GM12878 (cell line): ENCODE results near the gene FAM83G. TPM values are rescaled to one million over a fixed set of nuclear protein-coding genes. Genes with fewer than 3 reads are reported as not detected.

Source experiments
- ATAC-seq: fragments of 200-7000 bp; cut with Tn5 transposase; 3 replicates; pipeline ENCODE4 v1.9.1; 2020; ENCODE audit warnings: mild to moderate bottlenecking, moderate library complexity
- BruUV-seq: library from RNA; stranded (reverse); fragments of 400-500 nt; replicated peaks from 2 replicates; lab custom pipeline; 2021; lab: Mats Ljungman, UMichigan
- CTCF ChIA-PET: fragments of 300-600 bp; sonication (Branson Sonifier 250); formaldehyde crosslinking; extraction: SDS; loops from one replicate; lab custom pipeline; 2021; ENCODE audit warnings: inconsistent platforms; lab: Yijun Ruan, JAX
- POLR2A ChIA-PET: fragments of 350-600 bp; formaldehyde crosslinking; extraction: SDS; loops from one replicate; lab custom pipeline; 2021; ENCODE audit warnings: inconsistent platforms; lab: Charles Lee
- RAD21 ChIA-PET: fragments of 300-600 bp; sonication (Branson Sonifier 250); formaldehyde crosslinking; loops from one replicate; lab custom pipeline; 2023; ENCODE audit warnings: antibody characterized with exemption; ENCODE audit not compliant: unreplicated experiment; lab: Charles Lee
- SMC1A ChIA-PET: fragments of 300-600 bp; sonication (Branson Sonifier 250); formaldehyde crosslinking; loops from one replicate; lab custom pipeline; 2023; ENCODE audit not compliant: unreplicated experiment, uncharacterized antibody; lab: Charles Lee
- DNase-seq: peaks from one replicate; pipeline ENCODE4 v3.0.0-alpha.2; 2011; ENCODE audit warnings: low read depth, low spot score
- FAIRE-seq: peaks from 3 replicates; lab custom pipeline; 2011; peaks lifted over from hg19 to GRCh38; lab: Jason Lieb, UNC
- H2AFZ ChIP-seq: 2 replicates; pipeline ENCODE4 v1.6.0; 2011; ENCODE audit warnings: low read depth, low read length, control low read depth; ENCODE audit not compliant: control insufficient read depth
- H3K27ac ChIP-seq: 2 replicates; pipeline ENCODE4 v1.5.1; 2011; ENCODE audit warnings: control low read depth; ENCODE audit not compliant: control insufficient read depth, insufficient read depth
- H3K27me3 ChIP-seq, 2 experiments: replicated peaks in 1 of 2; 2 replicates each; pipeline versions ENCODE4 v1.6.0 to v1.6.1; 2011; ENCODE audit warnings: low read length in 1 of 2; ENCODE audit not compliant: control insufficient read depth in 2 of 2, insufficient read depth in 2 of 2
- H3K36me3 ChIP-seq, 2 experiments: 2 replicates each; pipeline ENCODE4 v1.5.1; 2011; ENCODE audit warnings: low read length in 1 of 2; ENCODE audit not compliant: control insufficient read depth in 2 of 2, insufficient read depth in 2 of 2
- H3K4me1 ChIP-seq: 2 replicates; pipeline ENCODE4 v1.6.1; 2011; ENCODE audit warnings: mild to moderate bottlenecking, low read length, moderate library complexity, mixed read lengths; ENCODE audit not compliant: control insufficient read depth, insufficient read depth
- H3K4me2 ChIP-seq: 2 replicates; pipeline ENCODE4 v1.6.0; 2011; ENCODE audit warnings: control low read depth; ENCODE audit not compliant: control insufficient read depth, insufficient read depth
- H3K4me3 ChIP-seq: fragments of 200-600 bp; sonication (generic); 2 replicates; pipeline ENCODE4 v1.5.1; 2016
- H3K79me2 ChIP-seq: 2 replicates; pipeline ENCODE4 v1.6.0; 2011; ENCODE audit warnings: low read length; ENCODE audit not compliant: control insufficient read depth, insufficient read depth
- H3K9ac ChIP-seq: 2 replicates; pipeline ENCODE4 v1.8.0; 2011; ENCODE audit warnings: low read length, control low read depth, mixed read lengths; ENCODE audit not compliant: control insufficient read depth, insufficient read depth
- H3K9me3 ChIP-seq: replicated peaks from 3 replicates; pipeline ENCODE4 v1.5.1; 2011; ENCODE audit warnings: mild to moderate bottlenecking, low read length; ENCODE audit not compliant: control insufficient read depth, insufficient read depth
- H4K20me1 ChIP-seq: 2 replicates; pipeline ENCODE4 v1.6.0; 2011; ENCODE audit not compliant: control insufficient read depth, insufficient read depth
- CEBPZ ChIP-seq: fragments of 150-350 bp; IDR thresholded peaks from 2 replicates; pipeline ENCODE4 v1.6.1; 2016; ENCODE audit warnings: low read depth, low read length
- FOXK2 ChIP-seq: fragments of 450-650 bp; IDR thresholded peaks from 2 replicates; pipeline ENCODE4 v1.6.1; 2017; ENCODE audit warnings: mild to moderate bottlenecking, moderate library complexity
- KDM1A ChIP-seq: fragments of 200-600 bp; sonication (generic); IDR thresholded peaks from 2 replicates; pipeline ENCODE4 v1.6.1; 2016; ENCODE audit warnings: borderline replicate concordance
- MXI1 ChIP-seq: fragments of 150-350 bp; IDR thresholded peaks from 2 replicates; pipeline ENCODE4 v1.6.1; 2011; ENCODE audit warnings: low read depth, mild to moderate bottlenecking, inconsistent platforms, low read length, improper control_type of control experiment
- POLR2A ChIP-seq: IDR thresholded peaks from 2 replicates; pipeline ENCODE4 v1.6.1; 2011; ENCODE audit warnings: low read depth, mild to moderate bottlenecking, low read length
- RFX5 ChIP-seq: IDR thresholded peaks from 2 replicates; pipeline ENCODE4 v1.6.1; 2011; ENCODE audit warnings: low read depth, low read length, improper control_type of control experiment
- WGBS: methylation state at CpG from one replicate; pipeline ENCODE4 v1.1.6; 2016; ENCODE audit warnings: low lambda C conversion rate; ENCODE audit not compliant: insufficient replicate concordance, insufficient coverage; ENCODE audit errors: missing lambda C conversion rate; 5-methylcytosine and 5-hydroxymethylcytosine counted together
- in situ Hi-C: fragments of 300-500 bp; cut with MboI; formaldehyde crosslinking; loops from 9 replicates; pipeline ENCODE4 v1.14.3; 2018; ENCODE audit warnings: mixed read lengths
- intact Hi-C: fragments of 100-400 bp; cut with micrococcal nuclease; formaldehyde crosslinking; loops from one replicate; pipeline ENCODE4 v1.14.2; 2022; ENCODE audit not compliant: unreplicated experiment
- polyA plus RNA-seq, 11 experiments: library from polyadenylated mRNA; depleted of rRNA in 4 of 11; unstranded in 6 of 11; stranded (reverse) in 5 of 11; fragments of >200 nt; fragmentation: Nextera tagmentation in 4 of 11; fragmentation: Illumina TruSeq in 1 of 11; extraction: Ambion mirVana in 4 of 11; extraction: Trizol in 1 of 11; gene quantifications; 1 replicate in 1 of 11; 2 replicates in 10 of 11; pipeline versions ENCODE4 v1.2.1 to v1.2.3, GENCODE V29; 2011 to 2016; ENCODE audit warnings: inconsistent platforms in 2 of 11, missing spikeins in 2 of 11, low read depth in 1 of 11
- total RNA-seq, 4 experiments: library from RNA; depleted of rRNA in 3 of 4; stranded (reverse); fragments of >200 nt in 3 of 4; fragmentation: Illumina TruSeq in 1 of 4; extraction: Trizol in 1 of 4; gene quantifications; 2 replicates each; pipeline versions ENCODE4 v1.2.1 to v1.2.3, GENCODE V29; 2013 to 2021

FAM83G gene
- total and polyA plus RNA-seq, 10 of the 15 experiments (the other 5 are each of a cell fraction or from before 2014, with no cell fraction given), result 0.03 to 16.7 (median 6.5) TPM

GRCh38 chr17:18991531-18992315 lies 12.8 kb downstream of the FAM83G start (continued):
- TF ChIP-seq CEBPZ, result no peak
- no peak for TF ChIP-seq KDM1A
- no peak for TF ChIP-seq RFX5
- TF ChIP-seq FOXK2, result no peak

- no TSS peak for BruUV-seq
- RAD21 ChIA-PET, result no interaction called here
- Histone ChIP-seq H3K9me3 (peaks cover 3% of the 10 kb centered on the region; the same call in 2 of the 3 replicates), H3K27me3 (no peaks in the 10 kb centered on the region), H3K9ac (no peak overlapping the region), H3K27ac (no peak overlapping the region), H3K79me2 (no peaks in the 10 kb centered on the region; the same call in 1 of the 2 replicates), H3K36me3 (peaks cover 0 to 11% of the 10 kb centered on the region in 2 experiments; a peak in 3 of 4 replicates), H3K4me3 (no peak overlapping the region), H3K4me1 (peaks cover 15% of the 10 kb centered on the region), H4K20me1 (no peaks in the 10 kb centered on the region), H2AFZ (no peak overlapping the region), H3K4me2 (no peak overlapping the region)
- ATAC-seq (no peak), FAIRE-seq (no peak), DNase-seq (no peak)
- POLR2A ChIA-PET, result no interaction called here
- intact Hi-C loops (no loop called here), in situ Hi-C loops (no loop called here)
- CTCF ChIA-PET, result interaction anchor here (1.0 kb wide), 1 partner anchor 12 kb away, joined by 5 read pairs; no protein-coding TSS in a partner anchor
- SMC1A ChIA-PET, result interaction anchor here (0.9 kb wide), 1 partner anchor 12 kb away, joined by 3 read pairs; no protein-coding TSS in a partner anchor
- WGBS, result 83% methylated on average over 6 of the region's 6 CpGs
- TF ChIP-seq POLR2A, result 0 out of 2 replicates have a peak, but pooled peaks have one; percentile 18
- TF ChIP-seq MXI1, result no peak
Observed at GRCh38 chr17:18990331-18990730, 14.2 kb downstream of the FAM83G start.
